Osteoblast (primary cell): Measurements from ENCODE around the gene CDH1. TPM values are rescaled to one million over a fixed set of nuclear protein-coding genes. Genes with fewer than 3 reads are reported as not detected.

Experiments
- DNase-seq: peaks from one replicate; pipeline ENCODE4 v3.0.0; 2011; ENCODE audit warnings: low spot score, mixed read lengths; ENCODE audit not compliant: insufficient read length; ENCODE audit errors: missing footprints
- H2AFZ ChIP-seq: 2 replicates; pipeline ENCODE4 v1.6.0; 2011; ENCODE audit warnings: mild to moderate bottlenecking, low read length
- H3K27ac ChIP-seq: 2 replicates; pipeline ENCODE4 v1.5.1; 2011; ENCODE audit warnings: mild to moderate bottlenecking, low read depth, low read length, moderate library complexity
- H3K27me3 ChIP-seq: 2 replicates; pipeline ENCODE4 v1.6.0; 2012; ENCODE audit warnings: mild to moderate bottlenecking, control low read depth, inconsistent platforms, low read length, moderate library complexity; ENCODE audit not compliant: insufficient read depth
- H3K36me3 ChIP-seq: 2 replicates; pipeline ENCODE4 v1.5.1; 2011; ENCODE audit warnings: mild to moderate bottlenecking, low read length, control low read depth, moderate library complexity; ENCODE audit not compliant: insufficient read depth
- H3K4me1 ChIP-seq: 2 replicates; pipeline ENCODE4 v1.5.1; 2011; ENCODE audit warnings: mild to moderate bottlenecking, low read length, control low read depth, moderate library complexity; ENCODE audit not compliant: insufficient read depth
- H3K4me2 ChIP-seq: 2 replicates; pipeline ENCODE4 v1.6.0; 2011; ENCODE audit warnings: mild to moderate bottlenecking, low read length; ENCODE audit not compliant: insufficient read depth
- H3K4me3 ChIP-seq: fragments of 200-600 bp; sonication (generic); 3 replicates; pipeline ENCODE4 v1.5.1; 2012; ENCODE audit warnings: mild to moderate bottlenecking, low read length, inconsistent platforms; ENCODE audit not compliant: insufficient read depth
- H3K79me2 ChIP-seq: 2 replicates; pipeline ENCODE4 v1.6.0; 2012; ENCODE audit warnings: mild to moderate bottlenecking, low read length, control low read depth, inconsistent platforms; ENCODE audit not compliant: insufficient read depth
- H3K9me3 ChIP-seq: 2 replicates; pipeline ENCODE4 v1.5.1; 2011; ENCODE audit warnings: low read depth, low read length, control low read depth
- H4K20me1 ChIP-seq: 2 replicates; pipeline ENCODE4 v1.6.0; 2012; ENCODE audit warnings: mild to moderate bottlenecking, low read length, control low read depth; ENCODE audit not compliant: insufficient read depth
- total RNA-seq: library from RNA; depleted of rRNA; stranded (reverse); fragments of >200 nt; gene quantifications from 2 replicates; pipeline ENCODE4 v1.2.3, GENCODE V29; 2012
- TF ChIP-seq, protein P1 (sequence below): IDR thresholded peaks from 2 replicates; pipeline ENCODE4 v1.5.1; 2011; ENCODE audit warnings: mild to moderate bottlenecking, low read depth, low read length, moderate library complexity; ENCODE audit errors: extremely low read depth

The CDH1 gene
- total RNA-seq, 1 donor: 1.1 TPM

- no peaks in the 10 kb centered on the region for H3K36me3 ChIP-seq
- no peak overlapping the region for H3K4me3 ChIP-seq
- H3K79me2 ChIP-seq: no peaks in the 10 kb centered on the region
Observed at GRCh38 chr16:68719993-68720489, 17.1 kb upstream of the CDH1 start.

DNA sequence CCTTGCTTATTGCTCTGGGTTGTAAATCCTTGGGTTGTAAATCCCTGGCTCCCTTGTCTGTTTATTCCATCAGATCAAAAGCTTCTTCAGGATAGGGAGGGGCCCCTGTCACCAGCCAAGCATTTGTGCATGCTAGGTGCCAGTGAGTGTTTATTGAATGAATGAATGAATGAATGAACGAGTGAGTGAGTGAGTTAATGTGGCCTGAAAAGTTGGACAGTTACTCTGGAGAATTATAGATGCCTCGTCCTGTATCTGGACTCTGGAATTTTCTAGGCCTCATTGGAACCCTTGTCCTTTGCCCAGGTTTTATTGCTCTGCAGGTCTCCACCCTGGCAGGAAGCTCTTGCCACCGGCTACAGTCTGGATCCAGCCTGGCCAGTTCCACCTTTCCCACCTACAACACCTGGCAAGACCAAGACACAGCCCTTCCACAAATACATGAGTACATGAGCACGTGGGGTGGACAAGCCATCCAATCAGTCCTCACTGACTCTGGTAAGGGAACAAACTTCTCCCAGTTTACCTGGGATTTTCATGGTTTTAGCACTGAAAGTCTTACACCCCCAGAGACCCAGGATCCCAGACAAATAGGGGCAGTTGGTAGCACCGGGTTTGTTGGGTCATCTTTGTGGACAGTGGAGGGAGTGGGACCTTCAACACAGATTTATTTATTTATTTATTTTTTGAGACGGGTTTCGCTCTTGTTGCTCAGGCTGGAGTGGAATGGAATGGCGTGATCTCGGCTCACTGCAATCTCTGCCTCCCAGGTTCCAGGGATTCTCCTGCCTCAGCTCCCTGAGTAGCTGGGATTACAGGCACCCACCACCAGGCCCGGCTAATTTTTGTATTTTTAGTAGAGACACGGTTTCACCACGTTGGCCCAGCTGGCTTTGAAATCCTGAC lies 14.7 kb upstream of the CDH1 start:
- no peaks in the 10 kb centered on the region for H3K9me3 ChIP-seq
- TF ChIP-seq, protein P1, sequence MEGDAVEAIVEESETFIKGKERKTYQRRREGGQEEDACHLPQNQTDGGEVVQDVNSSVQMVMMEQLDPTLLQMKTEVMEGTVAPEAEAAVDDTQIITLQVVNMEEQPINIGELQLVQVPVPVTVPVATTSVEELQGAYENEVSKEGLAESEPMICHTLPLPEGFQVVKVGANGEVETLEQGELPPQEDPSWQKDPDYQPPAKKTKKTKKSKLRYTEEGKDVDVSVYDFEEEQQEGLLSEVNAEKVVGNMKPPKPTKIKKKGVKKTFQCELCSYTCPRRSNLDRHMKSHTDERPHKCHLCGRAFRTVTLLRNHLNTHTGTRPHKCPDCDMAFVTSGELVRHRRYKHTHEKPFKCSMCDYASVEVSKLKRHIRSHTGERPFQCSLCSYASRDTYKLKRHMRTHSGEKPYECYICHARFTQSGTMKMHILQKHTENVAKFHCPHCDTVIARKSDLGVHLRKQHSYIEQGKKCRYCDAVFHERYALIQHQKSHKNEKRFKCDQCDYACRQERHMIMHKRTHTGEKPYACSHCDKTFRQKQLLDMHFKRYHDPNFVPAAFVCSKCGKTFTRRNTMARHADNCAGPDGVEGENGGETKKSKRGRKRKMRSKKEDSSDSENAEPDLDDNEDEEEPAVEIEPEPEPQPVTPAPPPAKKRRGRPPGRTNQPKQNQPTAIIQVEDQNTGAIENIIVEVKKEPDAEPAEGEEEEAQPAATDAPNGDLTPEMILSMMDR: no peak
- DNase-seq: peak; percentile 45
- no peak overlapping the region for H3K4me2 ChIP-seq
- H3K79me2 ChIP-seq: no peaks in the 10 kb centered on the region
- no peak overlapping the region for H2AFZ ChIP-seq
- H3K4me1 ChIP-seq: no peaks in the 10 kb centered on the region
- H3K36me3 ChIP-seq: no peaks in the 10 kb centered on the region
- H3K27me3 ChIP-seq: no peaks in the 10 kb centered on the region
- no peak overlapping the region for H3K4me3 ChIP-seq
- no peak overlapping the region for H3K27ac ChIP-seq
- no peaks in the 10 kb centered on the region for H4K20me1 ChIP-seq

More at GRCh38 chr16:68719993-68720489, 17.1 kb upstream of the CDH1 start:
- H4K20me1 ChIP-seq: no peaks in the 10 kb centered on the region
- no peak for DNase-seq
- H3K9me3 ChIP-seq: no peaks in the 10 kb centered on the region
- no peaks in the 10 kb centered on the region for H3K27me3 ChIP-seq
- TF ChIP-seq, protein P1: no peak
- H3K27ac ChIP-seq: no peak overlapping the region
- no peak overlapping the region for H2AFZ ChIP-seq
- no peak overlapping the region for H3K4me2 ChIP-seq
- no peaks in the 10 kb centered on the region for H3K4me1 ChIP-seq

- TF ChIP-seq, protein P1: no peak
- DNase-seq: no peak
- H3K79me2 ChIP-seq: no peaks in the 10 kb centered on the region
Observed at GRCh38 chr16:68724797-68725196, 12.3 kb upstream of the CDH1 start.

DNA sequence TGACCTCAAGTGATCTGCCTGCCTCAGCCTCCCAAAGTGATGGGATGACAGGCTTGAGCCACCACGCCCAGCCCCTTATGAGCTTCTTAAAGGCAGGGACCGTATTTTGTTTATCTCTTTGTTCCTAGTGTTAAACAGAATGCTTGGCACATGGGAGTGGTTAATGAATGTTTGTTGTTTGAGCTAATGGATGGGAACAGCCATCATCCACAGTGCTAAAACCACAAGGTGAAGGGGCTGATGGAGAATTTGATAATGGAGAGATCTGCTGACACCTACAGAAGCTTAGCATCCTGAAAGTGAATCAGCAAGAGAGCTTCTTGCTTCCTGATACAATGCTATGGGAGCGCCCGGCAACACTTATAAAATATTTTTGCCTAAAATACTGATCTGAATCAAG lies 8.6 kb upstream of the CDH1 start:
- peaks cover 4% of the 10 kb centered on the region for H3K27me3 ChIP-seq
- no peaks in the 10 kb centered on the region for H3K79me2 ChIP-seq
- no peaks in the 10 kb centered on the region for H3K36me3 ChIP-seq
- H3K27ac ChIP-seq: no peak overlapping the region
- DNase-seq: no peak
- no peaks in the 10 kb centered on the region for H4K20me1 ChIP-seq
- TF ChIP-seq, protein P1: no peak
- no peaks in the 10 kb centered on the region for H3K9me3 ChIP-seq
- H3K4me2 ChIP-seq: no peak overlapping the region
- H3K4me1 ChIP-seq: no peaks in the 10 kb centered on the region
- no peak overlapping the region for H2AFZ ChIP-seq
- no peak overlapping the region for H3K4me3 ChIP-seq

More at GRCh38 chr16:68724797-68725196, 12.3 kb upstream of the CDH1 start:
- Histone ChIP-seq H3K27me3 (no peaks in the 10 kb centered on the region), H3K4me1 (no peaks in the 10 kb centered on the region), H3K27ac (no peak overlapping the region), H3K4me3 (no peak overlapping the region), H4K20me1 (no peaks in the 10 kb centered on the region), H3K36me3 (no peaks in the 10 kb centered on the region), H3K4me2 (no peak overlapping the region), H2AFZ (no peak overlapping the region), H3K9me3 (no peaks in the 10 kb centered on the region)
